H1 (cell line): Measurements from ENCODE around the gene VSIG10L. TPM values are rescaled to one million over a fixed set of nuclear protein-coding genes. Genes with fewer than 3 reads are reported as not detected.

Source experiments
- CTCF ChIA-PET: fragments of 300-600 bp; sonication (Branson Sonifier 250); formaldehyde crosslinking; loops from one replicate; lab custom pipeline; 2021; ENCODE audit not compliant: partially characterized antibody; lab: Charles Lee
- POLR2A ChIA-PET: fragments of 300-600 bp; sonication (Branson Sonifier 250); formaldehyde crosslinking; loops from one replicate; lab custom pipeline; 2021; ENCODE audit warnings: inconsistent platforms; ENCODE audit not compliant: partially characterized antibody; lab: Charles Lee
- DNase-seq, 2 experiments: peaks; one replicate each; pipeline versions ENCODE4 v3.0.0 to v3.0.0-alpha.2; 2010 to 2022; ENCODE audit warnings: low spot score in 2 of 2, low read depth in 1 of 2, mixed read lengths in 1 of 2
- FAIRE-seq: peaks from 2 replicates; lab custom pipeline; 2011; peaks lifted over from hg19 to GRCh38; lab: Jason Lieb, UNC
- H2AFZ ChIP-seq: 2 replicates; pipeline ENCODE4 v1.8.1; 2012; ENCODE audit warnings: low read length, inconsistent platforms
- H2AK5ac ChIP-seq: 2 replicates; pipeline ENCODE4 v1.6.1; 2013; ENCODE audit warnings: low read depth, low read length
- H2BK120ac ChIP-seq: replicated peaks from 2 replicates; pipeline ENCODE3; 2013; ENCODE audit warnings: low read depth, low read length, inconsistent platforms
- H2BK12ac ChIP-seq: 2 replicates; pipeline ENCODE4 v1.6.1; 2013; ENCODE audit warnings: low read depth, low read length
- H2BK15ac ChIP-seq: 2 replicates; pipeline ENCODE4 v1.6.1; 2013; ENCODE audit warnings: low read length
- H2BK20ac ChIP-seq: 2 replicates; pipeline ENCODE4 v1.6.1; 2013; ENCODE audit warnings: low read length
- H2BK5ac ChIP-seq: 2 replicates; pipeline ENCODE4 v1.6.1; 2013; ENCODE audit warnings: low read depth, low read length
- H3K14ac ChIP-seq: 2 replicates; pipeline ENCODE4 v1.6.1; 2013; ENCODE audit warnings: inconsistent platforms; ENCODE audit not compliant: insufficient read length
- H3K18ac ChIP-seq: 2 replicates; pipeline ENCODE4 v1.6.1; 2013; ENCODE audit warnings: low read length; ENCODE audit errors: extremely low read depth
- H3K23ac ChIP-seq: 2 replicates; pipeline ENCODE4 v1.6.1; 2013; ENCODE audit warnings: inconsistent platforms; ENCODE audit not compliant: insufficient read length
- H3K23me2 ChIP-seq: 2 replicates; pipeline ENCODE4 v1.6.1; 2013; ENCODE audit warnings: low read depth, low read length
- H3K27ac ChIP-seq: 2 replicates; pipeline ENCODE4 v1.6.1; 2011; ENCODE audit warnings: low read depth, low read length, inconsistent platforms
- H3K27me3 ChIP-seq, 4 experiments: replicated peaks in 1 of 4; 1 replicate in 1 of 4; 2 replicates in 3 of 4; pipeline versions ENCODE4 v1.6.1 to v1.8.1; 2011 to 2013; ENCODE audit warnings: low read length in 3 of 4, mild to moderate bottlenecking in 3 of 4, inconsistent platforms in 2 of 4, mixed read lengths in 2 of 4, moderate library complexity in 1 of 4; ENCODE audit not compliant: control insufficient read depth in 3 of 4, insufficient read depth in 3 of 4; ENCODE audit errors: extremely low read depth in 1 of 4
- H3K36me3 ChIP-seq, 4 experiments: 2 replicates each; pipeline versions ENCODE4 v1.6.1 to v1.8.1; 2011 to 2013; ENCODE audit warnings: mild to moderate bottlenecking in 4 of 4, low read length in 3 of 4, moderate library complexity in 2 of 4, control low read depth in 1 of 4, inconsistent platforms in 1 of 4; ENCODE audit not compliant: insufficient read depth in 4 of 4, control insufficient read depth in 2 of 4
- H3K4ac ChIP-seq: replicated peaks from 2 replicates; pipeline ENCODE3; 2013; ENCODE audit warnings: low read length, low read depth, mixed read lengths, inconsistent platforms; ENCODE audit not compliant: insufficient read length
- H3K4me1 ChIP-seq, 4 experiments: replicated peaks in 1 of 4; 1 replicate in 1 of 4; 2 replicates in 3 of 4; pipeline versions ENCODE4 v1.6.1 to v1.8.1; 2011 to 2013; ENCODE audit warnings: low read length in 3 of 4, inconsistent platforms in 2 of 4, mixed read lengths in 1 of 4; ENCODE audit not compliant: insufficient read depth in 4 of 4, control insufficient read depth in 3 of 4
- H3K4me2 ChIP-seq, 2 experiments: 2 replicates each; pipeline versions ENCODE4 v1.6.1 to v1.8.1; 2011 to 2013; ENCODE audit warnings: low read depth in 2 of 2, low read length in 2 of 2, control low read depth in 1 of 2, inconsistent platforms in 1 of 2, mild to moderate bottlenecking in 1 of 2; ENCODE audit not compliant: insufficient read depth in 1 of 2
- H3K4me3 ChIP-seq, 4 experiments: fragments of 200-600, 300-600 bp in 1 of 4; sonication (generic), shearing (Covaris generic), sonication (Bioruptor Twin) in 1 of 4; 2 replicates each; pipeline versions ENCODE4 v1.5.1 to v1.8.1; 2011 to 2016; ENCODE audit warnings: low read length in 4 of 4, low read depth in 3 of 4, control low read depth in 2 of 4, inconsistent platforms in 2 of 4, mild to moderate bottlenecking in 2 of 4, mixed read lengths in 1 of 4, moderate library complexity in 1 of 4; ENCODE audit not compliant: insufficient read depth in 2 of 4; ENCODE audit errors: extremely low read depth in 1 of 4
- H3K56ac ChIP-seq: replicated peaks from 2 replicates; pipeline ENCODE3; 2013; ENCODE audit warnings: low read depth, mild to moderate bottlenecking, mixed read lengths, low read length, inconsistent platforms; ENCODE audit not compliant: insufficient read length
- H3K79me1 ChIP-seq: 2 replicates; pipeline ENCODE4 v1.6.1; 2013; ENCODE audit warnings: low read depth, low read length, control low read depth
- H3K79me2 ChIP-seq, 2 experiments: 2 replicates each; pipeline versions ENCODE4 v1.6.1 to v1.8.1; 2012 to 2013; ENCODE audit warnings: low read length in 2 of 2, mild to moderate bottlenecking in 2 of 2, inconsistent platforms in 1 of 2; ENCODE audit not compliant: insufficient read depth in 2 of 2, control insufficient read depth in 1 of 2
- H3K9ac ChIP-seq, 4 experiments: replicated peaks in 1 of 4; 1 replicate in 1 of 4; 2 replicates in 3 of 4; pipeline versions ENCODE4 v1.6.1 to v1.8.1; 2011 to 2013; ENCODE audit warnings: low read depth in 3 of 4, low read length in 3 of 4, control low read depth in 2 of 4, mild to moderate bottlenecking in 2 of 4, moderate library complexity in 2 of 4, inconsistent platforms in 1 of 4; ENCODE audit errors: extremely low read depth in 1 of 4
- H3K9me3 ChIP-seq, 2 experiments: 2 replicates each; pipeline versions ENCODE4 v1.6.1 to v1.8.1; 2012 to 2013; ENCODE audit warnings: mild to moderate bottlenecking in 2 of 2, moderate library complexity in 2 of 2, control low read depth in 1 of 2, inconsistent platforms in 1 of 2, low read depth in 1 of 2, low read length in 1 of 2, mixed read lengths in 1 of 2; ENCODE audit not compliant: insufficient read depth in 2 of 2
- H4K20me1 ChIP-seq, 2 experiments: replicated peaks in 1 of 2; 2 replicates each; pipeline versions ENCODE3 to v1.8.1; 2011 to 2013; ENCODE audit warnings: inconsistent platforms in 2 of 2, low read length in 2 of 2, mild to moderate bottlenecking in 1 of 2; ENCODE audit not compliant: insufficient read depth in 2 of 2, control insufficient read depth in 1 of 2
- H4K5ac ChIP-seq: 2 replicates; pipeline ENCODE4 v1.6.1; 2013; ENCODE audit warnings: low read length, low read depth, mixed read lengths, inconsistent platforms; ENCODE audit not compliant: insufficient read length
- H4K8ac ChIP-seq: 2 replicates; pipeline ENCODE4 v1.8.0; 2013; ENCODE audit warnings: mild to moderate bottlenecking, moderate library complexity, low read length, inconsistent platforms; ENCODE audit not compliant: insufficient read depth; ENCODE audit errors: extremely low read depth
- H4K91ac ChIP-seq: replicated peaks from 2 replicates; pipeline ENCODE3; 2013; ENCODE audit warnings: low read length, mixed read lengths, inconsistent platforms; ENCODE audit not compliant: insufficient read length
- ATF2 ChIP-seq: IDR thresholded peaks from 2 replicates; pipeline ENCODE4 v1.6.1; 2012; ENCODE audit warnings: low read length, inconsistent platforms
- CBX8 ChIP-seq: fragments of 300-800, 300-1000 bp; sonication (generic); IDR thresholded peaks from 2 replicates; pipeline ENCODE4 v1.7.1; 2016; ENCODE audit warnings: low read depth, low read length, borderline replicate concordance
- CEBPB ChIP-seq: IDR thresholded peaks from 2 replicates; pipeline ENCODE4 v1.6.1; 2012; ENCODE audit warnings: low read depth, low read length
- CHD2 ChIP-seq: IDR thresholded peaks from 2 replicates; pipeline ENCODE4 v1.6.1; 2012; ENCODE audit warnings: low read length, improper control_type of control experiment
- EZH2 ChIP-seq: fragments of 200-600 bp; sonication (generic); IDR thresholded peaks from 2 replicates; pipeline ENCODE4 v1.7.1; 2012; ENCODE audit warnings: low read depth, mild to moderate bottlenecking, moderate library complexity, low read length, inconsistent platforms; ENCODE audit not compliant: severe bottlenecking
- FOSL1 ChIP-seq: IDR thresholded peaks from 2 replicates; pipeline ENCODE4 v1.6.1; 2011; ENCODE audit warnings: mild to moderate bottlenecking, low read depth, low read length, moderate library complexity; ENCODE audit not compliant: insufficient read depth
- GABPA ChIP-seq: IDR thresholded peaks from 2 replicates; pipeline ENCODE4 v1.6.1; 2011; ENCODE audit warnings: mild to moderate bottlenecking, low read length, moderate library complexity, borderline replicate concordance; ENCODE audit not compliant: insufficient read depth
- KDM1A ChIP-seq: fragments of 200-600, 300-600 bp; sonication (generic); IDR thresholded peaks from 2 replicates; pipeline ENCODE4 v1.7.1; 2016; ENCODE audit warnings: mild to moderate bottlenecking, low read length, borderline replicate concordance
- MAFK ChIP-seq: IDR thresholded peaks from 2 replicates; pipeline ENCODE4 v1.6.1; 2012; ENCODE audit warnings: low read depth, mild to moderate bottlenecking, improper control_type of control experiment, low read length
- PHF8 ChIP-seq: fragments of 200-600 bp; sonication (generic); conservative IDR thresholded peaks from 2 replicates; pipeline ENCODE4 v1.7.1; 2012; ENCODE audit warnings: low read depth, mild to moderate bottlenecking, inconsistent platforms, low read length, moderate library complexity
- POU5F1 ChIP-seq: IDR thresholded peaks from 2 replicates; pipeline ENCODE4 v1.6.1; 2011; ENCODE audit warnings: low read depth, mild to moderate bottlenecking, low read length, moderate library complexity
- RXRA ChIP-seq: IDR thresholded peaks from 2 replicates; pipeline ENCODE4 v1.6.1; 2011; ENCODE audit warnings: low read depth, mild to moderate bottlenecking, low read length, moderate library complexity; ENCODE audit not compliant: insufficient read depth
- WGBS, 2 experiments: shearing (Covaris generic) in 1 of 2; methylation state at CpG; one replicate each; pipeline versions ENCODE4 v1.1.6 to v1.1.7; 2013 to 2015; ENCODE audit warnings: low lambda C conversion rate in 2 of 2, mixed read lengths in 2 of 2, inconsistent platforms in 1 of 2, low coverage in 1 of 2, missing lambda C conversion rate in 1 of 2; ENCODE audit not compliant: insufficient replicate concordance in 2 of 2, insufficient coverage in 1 of 2, insufficient read length in 1 of 2; ENCODE audit errors: extremely low coverage in 1 of 2, missing lambda C conversion rate in 1 of 2; 5-methylcytosine and 5-hydroxymethylcytosine counted together
- polyA plus RNA-seq, 7 experiments: library from polyadenylated mRNA; depleted of rRNA in 3 of 7; stranded (reverse) in 5 of 7; unstranded in 2 of 7; fragments of >200 nt in 5 of 7; fragments of 200-250 nt in 2 of 7; gene quantifications; 1 replicate in 5 of 7; 2 replicates in 1 of 7; 4 replicates in 1 of 7; pipeline versions ENCODE4 v1.2.1 to v1.2.3, GENCODE V29; 2011 to 2013; ENCODE audit warnings: missing spikeins in 2 of 7, mixed read lengths in 2 of 7
- total RNA-seq: library from RNA; stranded (reverse); fragmentation: NEBNext Ultra II Directional; extraction: Animal tissue kit (Norgen Biotek cat#: 25700); gene quantifications from 2 replicates; pipeline ENCODE4 v1.2.1, GENCODE V29; 2021

Gene VSIG10L
- total and polyA plus RNA-seq, 2 of the 8 experiments (the other 6 are each of a cell fraction or from before 2014, with no cell fraction given): 10.3 to 10.4 TPM

- Histone ChIP-seq H3K4me2 (no peak overlapping the region), H3K4me3 (no peak overlapping the region), H2BK12ac (no peak overlapping the region), H4K5ac (no peak overlapping the region), H3K9ac (no peak overlapping the region), H3K27me3 (peaks cover 0 to 6% (median 4%) of the 10 kb centered on the region in 4 experiments; a peak in 4 of 7 replicates), H2BK15ac (no peak overlapping the region), H3K79me2 (no peaks in the 10 kb centered on the region), H3K36me3 (peaks cover 0 to 20% (median 2%) of the 10 kb centered on the region in 4 experiments; a peak in 4 of 8 replicates), H3K23me2 (peaks cover 4% of the 10 kb centered on the region; the same call in 1 of the 2 replicates), H4K20me1 (no peaks in the 10 kb centered on the region), H3K14ac (no peak overlapping the region), H3K23ac (no peak overlapping the region), H4K8ac (no peak overlapping the region), H2BK5ac (no peak overlapping the region), H3K9me3 (no peaks in the 10 kb centered on the region; a peak in 1 of 4 replicates), H2AFZ (no peak overlapping the region), H4K91ac (no peak overlapping the region), H3K27ac (no peak overlapping the region), H3K18ac (no peak overlapping the region), H2AK5ac (no peak overlapping the region), H3K56ac (no peak overlapping the region), H2BK120ac (no peak overlapping the region), H3K4ac (no peak overlapping the region), H2BK20ac (no peak overlapping the region), H3K79me1 (no peaks in the 10 kb centered on the region), H3K4me1 (peaks cover 0 to 8% (median 5%) of the 10 kb centered on the region in 4 experiments; a peak in 4 of 7 replicates)
- FAIRE-seq (no peak), DNase-seq (no peak)
- ChIA-PET POLR2A (interaction anchor here (1.0 to 3.4 kb wide), 3 partner anchors 10 to 61 kb away, joined by 3 to 19 read pairs (median 3); partner anchors contain the start of gene C19orf84), CTCF (interaction anchor here (0.7 to 1.5 kb wide), 6 partner anchors 9 to 327 kb away, joined by 3 to 8 read pairs (median 4); no protein-coding TSS in a partner anchor)
- WGBS, 2 experiments: 96% methylated on average over 5 of the region's 5 CpGs; no CpG with 5 or more reads in 1 of the 2 experiments
- TF ChIP-seq KDM1A (no peak), FOSL1 (no peak), ATF2 (no peak), MAFK (no peak), CBX8 (no peak), GABPA (no peak), RXRA (no peak), CHD2 (no peak), PHF8 (no peak), EZH2 (no peak), CEBPB (no peak), POU5F1 (no peak)
These were observed 12.5 kb downstream of the VSIG10L start for GRCh38 chr19:51329411-51329810.
